GM21381 (cell line): ENCODE results near the gene RPL36AL.
A peak's percentile ranks its signal among the peaks of the same experiment; 100 is the strongest.
"Not testable (repeated sequence)": the region's sequence is repeated elsewhere in the genome, so short reads cannot be mapped to it uniquely, and the experiment has no call there.

Experiments
- ATAC-seq: cut with Tn5 transposase; IDR thresholded peaks from one replicate; pipeline ENCODE4 v1.9.1; 2021; ENCODE audit warnings: mild to moderate bottlenecking, moderate library complexity; ENCODE audit not compliant: unreplicated experiment

Gene RPL36AL

DNA sequence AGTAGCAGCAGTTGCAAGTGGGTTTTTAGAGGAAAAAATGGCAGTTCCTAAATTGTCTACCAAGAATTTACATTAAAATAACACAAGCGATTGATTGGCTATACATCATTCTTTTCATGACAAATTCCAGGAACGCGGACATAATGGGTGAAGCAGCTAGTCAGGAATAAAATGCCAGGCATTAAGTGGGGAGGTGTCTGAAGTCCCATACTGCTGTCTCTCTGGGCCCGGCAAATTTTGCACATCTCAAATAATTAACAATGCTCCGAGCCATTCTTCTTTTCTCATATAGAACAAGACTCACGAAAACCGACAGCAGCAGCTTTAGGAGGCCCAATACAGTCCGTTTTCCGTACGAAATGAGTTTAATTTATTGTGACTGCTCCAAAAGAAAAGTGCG, 696 bp downstream of the RPL36AL start:
- ATAC-seq, result no peak

GRCh38 chr14:49619273-49619672, 1.2 kb downstream of the RPL36AL start:
- ATAC-seq, result not testable (repeated sequence)

GRCh38 chr14:49617852-49618519, 2.4 kb downstream of the RPL36AL start:
- ATAC-seq, result no peak

- no peak for ATAC-seq
Observed at GRCh38 chr14:49615776-49616175, 4.7 kb downstream of the RPL36AL start.

GRCh38 chr14:49614196-49614595, 6.2 kb downstream of the RPL36AL start:
- ATAC-seq, result no peak

- no peak for ATAC-seq
Observed at GRCh38 chr14:49612671-49613070, 7.8 kb downstream of the RPL36AL start.

DNA sequence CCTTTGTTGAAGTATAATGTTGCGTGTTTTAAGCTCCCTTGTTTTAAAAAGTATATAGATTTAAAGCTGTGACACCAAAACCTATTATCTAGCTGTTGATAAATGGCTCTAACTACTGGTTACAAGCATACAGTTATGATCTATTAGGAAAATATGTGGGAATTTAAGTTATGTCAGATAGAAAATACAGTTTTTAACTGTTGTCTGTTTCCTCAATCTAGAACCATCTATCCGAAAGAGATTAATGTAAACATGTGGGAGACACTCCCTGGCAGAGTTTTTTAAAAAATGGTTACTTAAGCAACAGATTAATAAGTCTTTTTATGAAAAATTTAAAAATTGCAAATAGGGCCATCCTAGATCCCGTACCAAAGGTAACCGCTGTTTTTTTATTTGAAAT, 8.2 kb downstream of the RPL36AL start:
- ATAC-seq, result no peak

GRCh38 chr14:49607583-49607982, 12.8 kb downstream of the RPL36AL start:
- ATAC-seq, result no peak

DNA sequence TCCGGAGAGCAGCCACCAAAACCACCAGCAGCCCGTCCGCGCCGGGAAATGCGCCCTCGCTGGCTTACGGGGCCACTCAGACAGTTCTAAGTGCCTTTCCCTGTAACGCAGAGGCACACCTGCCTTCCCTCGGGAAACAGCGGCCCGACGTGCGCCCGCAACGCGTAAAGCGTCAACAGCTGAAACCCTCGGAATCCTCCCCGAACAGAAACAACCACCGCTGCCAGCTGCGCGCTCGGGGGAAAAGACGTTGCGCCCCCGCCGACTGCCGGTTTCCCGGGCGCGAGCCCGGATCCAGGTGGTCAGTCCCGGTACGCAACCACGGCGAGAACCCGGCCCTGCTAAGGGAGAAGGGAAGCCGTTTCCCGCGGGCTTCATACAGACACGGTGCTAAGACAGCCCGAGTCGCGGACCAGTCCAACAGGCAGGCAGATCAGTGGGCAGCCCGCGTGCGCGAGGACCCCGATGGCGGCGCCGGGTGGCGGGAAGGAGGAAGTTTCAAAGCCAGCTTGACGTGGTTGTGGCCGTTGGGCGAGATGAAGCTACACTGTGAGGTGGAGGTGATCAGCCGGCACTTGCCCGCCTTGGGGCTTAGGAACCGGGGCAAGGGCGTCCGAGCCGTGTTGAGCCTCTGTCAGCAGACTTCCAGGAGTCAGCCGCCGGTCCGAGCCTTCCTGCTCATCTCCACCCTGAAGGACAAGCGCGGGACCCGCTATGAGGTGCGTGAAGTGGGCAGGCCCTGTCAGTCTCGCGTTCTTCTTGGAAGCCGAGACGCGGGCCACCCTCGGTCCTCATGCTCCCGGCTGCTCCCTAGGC, 21.7 kb downstream of the RPL36AL start, which contains the start of gene LRR1:
TSS of gene LRR1 (plus strand) at position 456 of the 816 bp plus-strand sequence. CDS start at position 537, 81 bp downstream.
- ATAC-seq, result peak; percentile 57

DNA sequence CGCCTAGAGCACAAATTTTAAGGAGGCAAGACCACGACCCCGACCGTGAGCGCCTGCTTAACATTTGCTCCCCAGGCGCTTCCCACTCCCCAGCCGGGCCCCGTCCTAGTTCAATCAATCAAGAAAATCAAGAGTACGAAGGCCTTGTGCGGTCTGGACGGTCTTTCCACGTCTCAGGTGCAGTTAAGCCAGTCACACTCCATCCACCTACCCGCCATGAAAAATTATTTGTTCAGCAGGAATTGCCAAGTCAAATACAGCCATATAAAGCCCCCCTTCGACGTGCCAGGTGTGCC, 22.3 kb downstream of the RPL36AL start:
- ATAC-seq, result peak; percentile 1

- no peak for ATAC-seq
Observed at GRCh38 chr14:49594347-49595091, 25.9 kb downstream of the RPL36AL start.

DNA sequence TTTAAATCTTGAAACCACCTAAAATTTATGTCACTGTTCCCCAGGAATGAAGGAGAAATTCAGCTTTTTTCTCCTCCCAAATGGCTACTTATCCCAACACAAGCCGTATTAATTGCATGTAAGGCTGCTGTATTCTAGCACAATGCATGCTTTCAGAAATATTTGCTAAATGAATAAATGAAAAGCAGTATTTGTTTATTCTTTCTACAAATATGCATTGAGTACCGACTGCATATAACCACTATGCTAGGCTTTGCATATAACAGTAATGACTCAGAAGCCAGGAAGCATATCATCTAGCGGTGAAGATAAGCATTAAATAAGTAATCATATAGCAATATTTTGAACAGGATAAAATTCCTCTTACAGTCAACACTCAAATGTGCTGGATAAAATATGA, 27.4 kb downstream of the RPL36AL start:
- ATAC-seq, result no peak

DNA sequence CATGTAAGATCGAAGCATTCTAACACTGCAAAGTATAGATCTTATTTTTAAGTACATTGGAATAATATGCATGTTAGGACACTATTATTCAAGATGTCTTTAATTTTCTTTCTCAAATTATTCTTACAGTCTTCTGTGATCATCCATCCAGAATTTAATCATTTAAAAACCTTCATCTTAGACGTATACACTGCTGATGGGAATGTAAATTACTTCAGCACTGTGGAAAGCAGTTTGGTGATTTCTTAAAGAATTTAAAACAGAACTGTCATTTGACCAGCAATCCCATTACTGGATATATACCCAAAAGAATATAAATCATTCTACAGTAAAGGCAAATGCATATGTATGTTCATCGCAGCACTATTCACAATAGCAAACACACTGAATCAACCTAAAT, 31.0 kb downstream of the RPL36AL start:
- no peak for ATAC-seq

DNA sequence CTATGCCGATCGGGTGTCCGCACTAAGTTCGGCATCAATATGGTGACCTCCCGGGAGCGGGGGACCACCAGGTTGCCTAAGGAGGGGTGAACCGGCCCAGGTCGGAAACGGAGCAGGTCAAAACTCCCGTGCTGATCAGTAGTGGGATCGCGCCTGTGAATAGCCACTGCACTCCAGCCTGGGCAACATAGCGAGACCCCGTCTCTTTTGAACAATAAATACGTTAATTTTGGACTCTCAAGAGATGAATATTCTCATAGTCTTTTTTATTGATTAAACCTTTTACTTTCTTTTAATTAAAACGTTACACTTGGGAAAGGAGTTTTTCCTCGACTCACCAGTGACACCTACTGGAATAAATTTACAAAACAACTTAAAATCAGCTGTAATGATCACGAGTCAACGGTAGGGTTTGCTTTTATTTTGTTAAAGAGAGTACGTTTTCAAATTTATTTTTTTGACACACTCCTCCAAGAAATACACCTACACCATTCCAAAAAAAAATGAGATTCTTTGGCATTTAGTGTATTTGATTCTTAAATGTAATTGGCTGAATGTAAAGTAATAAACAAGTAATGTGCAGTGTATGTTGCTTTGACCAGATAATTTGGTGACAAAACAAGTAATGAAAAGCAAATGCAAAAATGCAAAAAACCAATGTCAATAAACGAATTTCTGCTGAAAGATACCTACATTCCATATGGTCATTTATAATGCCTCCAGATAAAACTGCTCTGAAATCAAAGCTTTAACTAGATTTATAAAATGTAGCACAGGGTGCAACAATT, 33.6 kb downstream of the RPL36AL start:
- peak; percentile 38 for ATAC-seq

GRCh38 chr14:49585803-49586672, 34.4 kb downstream of the RPL36AL start, which contains the start of gene RPS29:
Gene RPS29 (minus strand): TSS chr14:49586380. CDS start chr14:49586346, 34 bp downstream.
- peak; percentile 85 for ATAC-seq

DNA sequence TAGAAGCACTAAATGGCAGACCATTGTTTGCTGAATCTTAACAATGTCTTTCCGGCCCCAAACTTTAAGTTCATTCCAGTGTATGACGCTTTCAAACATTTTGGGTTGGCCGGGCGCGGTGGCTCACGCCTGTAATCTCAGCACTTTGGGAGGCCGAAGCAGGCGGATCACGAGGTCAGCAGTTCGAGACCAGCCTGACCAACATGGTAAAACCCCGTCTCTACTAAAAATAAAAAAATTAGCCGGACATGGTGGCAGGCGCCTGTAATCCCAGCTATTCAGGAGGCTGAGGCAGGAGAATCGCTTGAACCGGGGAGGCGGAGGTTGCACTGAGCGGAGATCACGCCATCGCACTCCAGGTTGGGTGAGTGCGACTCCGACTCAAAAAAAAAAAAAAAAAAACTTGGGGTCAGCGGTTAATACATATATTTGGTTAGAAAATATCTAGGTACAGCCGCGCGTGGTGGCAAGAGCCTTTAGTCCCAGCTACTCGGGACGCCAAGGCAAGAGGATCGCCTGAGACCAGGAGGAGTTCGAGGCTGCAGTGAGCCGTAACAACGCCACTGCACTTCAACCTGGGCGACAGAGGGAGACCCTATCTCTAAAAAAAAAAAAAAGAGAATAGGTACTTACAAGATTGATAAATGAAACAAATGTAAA, 35.3 kb downstream of the RPL36AL start:
- not testable (repeated sequence) for ATAC-seq

DNA sequence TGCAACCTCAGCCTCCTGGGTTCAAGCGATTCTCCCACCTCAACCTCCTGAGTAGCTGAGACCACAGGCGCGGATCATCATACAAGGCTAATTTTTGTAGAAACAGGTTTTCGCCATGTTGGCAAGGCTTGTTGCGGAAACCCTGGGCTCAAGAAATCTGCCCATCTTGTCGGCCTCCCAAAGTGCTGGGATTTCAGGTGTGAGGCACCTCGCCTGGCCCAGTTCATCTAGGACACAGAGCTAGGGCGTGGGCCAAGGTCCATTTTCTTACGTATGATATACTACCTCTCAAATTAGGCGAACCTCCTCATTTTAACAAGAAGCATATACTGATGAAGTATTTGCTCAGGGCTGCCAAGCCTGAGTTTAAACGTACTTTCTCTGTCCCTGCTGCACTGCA, 36.4 kb downstream of the RPL36AL start:
- no peak for ATAC-seq

DNA sequence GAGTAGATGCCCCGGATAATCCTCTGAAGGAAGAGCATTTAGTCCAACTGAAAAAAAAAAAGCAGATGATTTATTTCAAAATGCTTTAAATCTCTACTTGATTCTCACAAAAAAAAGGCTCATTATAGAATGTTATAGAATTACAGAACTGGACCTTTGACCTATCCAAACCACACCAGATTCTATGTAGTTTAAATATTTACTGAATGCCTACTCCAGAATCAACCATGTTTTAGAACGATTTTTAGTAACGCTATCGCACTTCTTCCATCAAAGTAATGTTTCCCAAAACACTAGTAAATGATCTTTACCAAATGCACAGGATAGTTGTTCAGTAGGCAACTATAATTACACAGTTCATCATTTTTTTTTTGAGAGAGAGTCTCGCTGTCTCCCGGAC, 36.8 kb downstream of the RPL36AL start:
- no peak for ATAC-seq
